Common myeloid progenitor, CD34-positive (primary cell): Measurements from ENCODE around the gene CNOT11.

ENCODE experiments used
- CTCF ChIA-PET: fragments of 350-600 bp; sonication (Branson Sonifier 250); formaldehyde crosslinking; loops from one replicate; lab custom pipeline; 2021; ENCODE audit warnings: antibody characterized with exemption; lab: Charles Lee
- POLR2A ChIA-PET: fragments of 350-600 bp; sonication (Branson Sonifier 250); formaldehyde crosslinking; loops from one replicate; lab custom pipeline; 2021; ENCODE audit warnings: antibody characterized with exemption; lab: Charles Lee
- DNase-seq, 3 donors: peaks; one replicate each; pipeline versions ENCODE4 v3.0.0 to v3.0.0-alpha.2; 2013
- H3K27ac ChIP-seq, 2 experiments: 1 replicate in 1 of 2; 2 replicates in 1 of 2; pipeline ENCODE4 v1.7.0; 2013; ENCODE audit warnings: inconsistent platforms in 2 of 2, low read length in 2 of 2, mild to moderate bottlenecking in 2 of 2, low read depth in 1 of 2, moderate library complexity in 1 of 2; ENCODE audit not compliant: severe bottlenecking in 2 of 2, insufficient read depth in 1 of 2, poor library complexity in 1 of 2
- H3K27me3 ChIP-seq, 5 experiments: replicated peaks in 2 of 5; 1 replicate in 3 of 5; 2 replicates in 2 of 5; pipeline versions ENCODE4 v1.6.1 to v1.7.0; 2013; ENCODE audit warnings: low read length in 4 of 5, mild to moderate bottlenecking in 2 of 5, moderate library complexity in 2 of 5, inconsistent platforms in 1 of 5; ENCODE audit not compliant: insufficient read depth in 5 of 5, control insufficient read depth in 4 of 5
- H3K36me3 ChIP-seq, 4 experiments: 1 replicate in 2 of 4; 2 replicates in 2 of 4; pipeline versions ENCODE4 v1.6.1 to v1.7.0; 2013; ENCODE audit warnings: low read length in 3 of 4, control low read depth in 1 of 4, mild to moderate bottlenecking in 1 of 4; ENCODE audit not compliant: control insufficient read depth in 4 of 4, insufficient read depth in 4 of 4
- H3K4me1 ChIP-seq, 4 experiments: 1 replicate in 3 of 4; 2 replicates in 1 of 4; pipeline versions ENCODE4 v1.6.1 to v1.7.1; 2013; ENCODE audit warnings: low read length in 3 of 4, mild to moderate bottlenecking in 3 of 4, control low read depth in 1 of 4, inconsistent platforms in 1 of 4, moderate library complexity in 1 of 4; ENCODE audit not compliant: control insufficient read depth in 4 of 4, insufficient read depth in 4 of 4; ENCODE audit errors: control extremely low read depth in 1 of 4
- H3K4me3 ChIP-seq, 7 experiments: 1 replicate in 4 of 7; 2 replicates in 3 of 7; pipeline versions ENCODE4 v1.5.1 to v1.7.0; 2013; ENCODE audit warnings: mild to moderate bottlenecking in 7 of 7, low read length in 6 of 7, moderate library complexity in 6 of 7, inconsistent platforms in 2 of 7, low read depth in 2 of 7, control low read depth in 1 of 7; ENCODE audit not compliant: insufficient read depth in 4 of 7, control insufficient read depth in 1 of 7; ENCODE audit errors: extremely low read depth in 1 of 7
- H3K9me3 ChIP-seq, 5 experiments: 1 replicate in 4 of 5; 2 replicates in 1 of 5; pipeline versions ENCODE4 v1.6.1 to v1.7.1; 2013; ENCODE audit warnings: low read length in 4 of 5, mild to moderate bottlenecking in 2 of 5, inconsistent platforms in 1 of 5, low read depth in 1 of 5, moderate library complexity in 1 of 5; ENCODE audit not compliant: control insufficient read depth in 4 of 5, insufficient read depth in 2 of 5; ENCODE audit errors: control extremely low read depth in 1 of 5
- WGBS: methylation state at CpG from one replicate; pipeline ENCODE4 v1.1.5; 2013; ENCODE audit not compliant: insufficient coverage; 5-methylcytosine and 5-hydroxymethylcytosine counted together

Gene CNOT11

DNA sequence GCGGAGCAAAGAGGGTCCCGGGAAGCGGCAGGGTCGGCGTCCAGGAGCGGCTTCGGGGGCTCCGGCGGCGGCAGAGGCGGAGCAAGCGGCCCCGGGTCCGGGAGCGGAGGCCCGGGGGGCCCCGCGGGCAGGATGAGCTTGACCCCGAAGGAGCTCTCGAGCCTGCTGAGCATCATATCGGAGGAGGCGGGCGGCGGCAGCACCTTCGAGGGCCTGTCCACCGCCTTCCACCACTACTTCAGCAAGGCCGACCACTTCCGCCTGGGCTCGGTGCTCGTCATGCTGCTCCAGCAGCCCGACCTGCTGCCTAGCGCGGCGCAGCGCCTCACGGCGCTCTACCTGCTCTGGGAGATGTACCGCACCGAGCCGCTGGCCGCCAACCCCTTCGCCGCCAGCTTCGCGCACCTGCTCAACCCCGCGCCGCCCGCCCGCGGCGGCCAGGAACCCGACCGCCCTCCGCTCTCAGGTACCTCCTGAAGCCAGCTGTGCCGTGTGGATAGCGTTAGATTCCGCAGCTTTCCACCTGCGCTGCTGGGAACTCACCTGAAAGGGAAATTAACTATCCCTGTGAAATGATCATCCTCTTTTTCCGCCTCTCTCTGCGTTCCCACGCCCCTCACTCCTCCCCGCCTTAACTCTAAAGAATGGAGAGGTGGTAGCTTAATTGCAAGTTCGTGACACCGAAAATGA lies 472 bp downstream of the CNOT11 start:
- ChIA-PET CTCF (interaction anchor here (0.9 to 2.0 kb wide), 7 partner anchors 13 to 217 kb away, joined by 3 to 7 read pairs (median 5); no protein-coding TSS in a partner anchor), POLR2A (interaction anchor here (0.6 kb wide), 1 partner anchor 16 kb away, joined by 3 read pairs; no protein-coding TSS in a partner anchor)
- WGBS = under 1% methylated on average over 44 of the region's 65 CpGs
- Histone ChIP-seq H3K9me3 (no peaks in the 10 kb centered on the region), H3K4me3 (peak overlapping the region; percentile 84 to 99 (median 93)), H3K4me1 (peaks cover 14 to 42% (median 21%) of the 10 kb centered on the region in 4 experiments), H3K36me3 (peaks cover 0 to 8% (median 7%) of the 10 kb centered on the region in 4 experiments), H3K27me3 (no peaks in the 10 kb centered on the region), H3K27ac (peak overlapping the region; percentile 86 to 94)
- peak; percentile 67 to 91 (median 89) for DNase-seq

- peak in 2 of 3 donors; percentile 61 to 69 for DNase-seq
- WGBS = 39% methylated on average over 14 of the region's 17 CpGs
- ChIA-PET CTCF (interaction anchor here (0.9 to 2.0 kb wide), 3 partner anchors 20 to 34 kb away, joined by 3 to 5 read pairs (median 4); no protein-coding TSS in a partner anchor), POLR2A (interaction anchor here (0.6 to 0.9 kb wide), 2 partner anchors 15 to 16 kb away, joined by 3 read pairs; no protein-coding TSS in a partner anchor)
- Histone ChIP-seq H3K27ac (peak overlapping the region; percentile 86 to 94), H3K36me3 (peaks cover 1 to 12% (median 9%) of the 10 kb centered on the region in 4 experiments), H3K9me3 (no peaks in the 10 kb centered on the region), H3K4me1 (peaks cover 14 to 42% (median 21%) of the 10 kb centered on the region in 4 experiments), H3K4me3 (peak overlapping the region; percentile 84 to 99 (median 93)), H3K27me3 (no peaks in the 10 kb centered on the region)
Observed at GRCh38 chr2:101253703-101254450, 1.2 kb downstream of the CNOT11 start.

GRCh38 chr2:101255501-101255900 lies 2.8 kb downstream of the CNOT11 start:
- no peak overlapping the region for H3K4me3 ChIP-seq
- no peak for DNase-seq
- peaks cover 14 to 32% (median 19%) of the 10 kb centered on the region in 4 experiments for H3K4me1 ChIP-seq
- WGBS = 100% methylated on average over 3 of the region's 3 CpGs
- H3K27ac ChIP-seq = no peak overlapping the region
- peaks cover 7 to 23% (median 15%) of the 10 kb centered on the region in 4 experiments for H3K36me3 ChIP-seq
- H3K9me3 ChIP-seq = no peaks in the 10 kb centered on the region
- no peaks in the 10 kb centered on the region for H3K27me3 ChIP-seq
- ChIA-PET CTCF (interaction anchor here (1.5 kb wide), 1 partner anchor 11 kb away, joined by 3 read pairs; no protein-coding TSS in a partner anchor), POLR2A (no interaction called here)

DNA sequence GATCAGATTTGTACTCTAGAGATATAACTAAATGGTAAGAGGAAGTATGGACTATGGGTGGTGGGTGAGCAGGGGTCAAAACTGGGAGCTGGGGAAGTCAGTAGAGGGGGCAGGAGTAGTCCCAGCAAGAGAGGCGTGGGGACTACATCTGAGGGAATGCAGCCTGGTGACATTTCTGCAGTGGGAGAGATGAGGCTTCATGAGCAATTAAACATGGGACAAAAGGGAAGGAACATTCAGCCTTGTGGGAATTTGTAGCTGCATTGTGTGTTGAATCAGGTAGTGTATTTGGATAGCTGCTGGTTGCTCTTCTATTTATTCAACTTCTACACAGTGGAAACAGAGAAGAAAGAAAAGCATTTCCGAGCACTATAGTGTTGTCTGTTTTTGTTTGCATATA lies 3.6 kb downstream of the CNOT11 start:
- no peak overlapping the region for H3K27ac ChIP-seq
- CTCF ChIA-PET = interaction anchor here (0.8 to 1.4 kb wide), 3 partner anchors 38 to 87 kb away, joined by 3 to 4 read pairs (median 3); no protein-coding TSS in a partner anchor
- no peaks in the 10 kb centered on the region for H3K9me3 ChIP-seq
- no peak for DNase-seq
- no peak overlapping the region for H3K4me3 ChIP-seq
- H3K4me1 ChIP-seq = peaks cover 14 to 32% (median 19%) of the 10 kb centered on the region in 4 experiments
- POLR2A ChIA-PET = interaction anchor here (0.6 kb wide), 1 partner anchor 131 kb away, joined by 3 read pairs; the partner anchor contains the start of gene CREG2
- no peaks in the 10 kb centered on the region for H3K27me3 ChIP-seq
- WGBS = 100% methylated on average over 1 of the region's 2 CpGs
- peaks cover 7 to 29% (median 21%) of the 10 kb centered on the region in 4 experiments for H3K36me3 ChIP-seq

DNA sequence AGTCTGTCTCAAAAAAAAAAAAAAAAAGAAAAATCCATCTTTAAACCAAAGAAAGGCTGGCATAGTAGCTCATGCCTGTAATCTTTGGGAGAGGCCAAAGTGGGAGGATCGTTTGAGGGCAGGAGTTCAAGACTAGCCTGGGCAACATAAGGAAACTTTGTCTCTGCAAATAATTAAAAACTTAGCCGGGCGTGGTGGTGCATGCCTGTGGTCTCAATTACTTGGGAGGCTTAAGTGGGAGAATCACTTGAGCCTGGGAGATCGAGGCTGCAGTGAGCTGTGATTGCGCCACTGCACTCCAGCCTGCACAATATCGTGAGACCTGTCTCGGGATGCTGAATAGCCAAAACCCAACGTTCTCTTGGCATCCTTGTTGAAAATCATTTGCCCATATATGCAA lies 6.1 kb downstream of the CNOT11 start:
- POLR2A ChIA-PET = no interaction called here

DNA sequence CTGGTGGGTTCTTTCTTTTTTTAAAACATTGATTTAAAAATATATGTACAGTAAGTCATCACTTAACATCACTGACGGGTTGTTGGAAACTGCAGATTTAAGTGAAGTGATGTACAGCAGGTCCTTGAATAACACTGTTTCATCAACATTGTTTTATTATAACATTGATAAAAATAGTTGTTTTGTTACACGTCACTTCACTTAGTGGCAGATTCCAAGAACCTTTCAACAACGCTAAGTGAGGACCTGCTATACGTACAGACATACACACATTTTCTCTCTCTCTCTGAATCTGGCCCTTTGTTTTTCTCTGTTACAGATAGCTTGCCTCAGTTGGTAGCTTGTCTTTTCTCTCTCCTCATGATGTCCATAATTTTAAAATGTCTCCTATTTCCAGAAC lies 9.5 kb downstream of the CNOT11 start:
- no peak for DNase-seq
- H3K27me3 ChIP-seq = no peaks in the 10 kb centered on the region
- no peaks in the 10 kb centered on the region for H3K9me3 ChIP-seq
- ChIA-PET CTCF (interaction anchor here (0.7 to 1.0 kb wide), 2 partner anchors 12 to 47 kb away, joined by 3 read pairs; partner anchors contain the start of gene RNF149), POLR2A (interaction anchor here (0.6 to 0.7 kb wide), 2 partner anchors 9 to 112 kb away, joined by 3 to 6 read pairs; no protein-coding TSS in a partner anchor)
- no peak overlapping the region for H3K4me3 ChIP-seq
- no peak overlapping the region for H3K27ac ChIP-seq
- no peaks in the 10 kb centered on the region for H3K4me1 ChIP-seq
- WGBS = 93% methylated on average over 3 of the region's 4 CpGs
- H3K36me3 ChIP-seq = peaks cover 5 to 75% (median 48%) of the 10 kb centered on the region in 4 experiments

More for the DNA sequence above, 6.1 kb downstream of the CNOT11 start:
- Histone ChIP-seq H3K4me1 (peaks cover 6 to 19% (median 10%) of the 10 kb centered on the region in 4 experiments), H3K27me3 (no peaks in the 10 kb centered on the region), H3K27ac (no peak overlapping the region), H3K4me3 (no peak overlapping the region), H3K36me3 (peaks cover 13 to 48% (median 29%) of the 10 kb centered on the region in 4 experiments), H3K9me3 (no peaks in the 10 kb centered on the region)
- 98% methylated on average over 8 of the region's 8 CpGs for WGBS
- CTCF ChIA-PET = interaction anchor here (1.0 to 1.2 kb wide), 3 partner anchors 14 to 246 kb away, joined by 3 to 4 read pairs (median 3); no protein-coding TSS in a partner anchor
- no peak for DNase-seq
